T-cell (primary cell): ENCODE results near the gene CTBP2. TPM values are rescaled to one million over a fixed set of nuclear protein-coding genes. Genes with fewer than 3 reads are reported as not detected.

ENCODE experiments used
- ATAC-seq, 4 experiments: fragments of 200-7000 bp in 3 of 4; fragments of 150-1000 bp in 1 of 4; cut with Tn5 transposase; replicated peaks in 1 of 4; 1 replicate in 3 of 4; 2 replicates in 1 of 4; pipeline ENCODE4 v1.10.0; 2021; ENCODE audit warnings: moderate library complexity in 3 of 4, mild to moderate bottlenecking in 2 of 4, moderate number of reproducible peaks in 1 of 4
- CTCF ChIA-PET, 2 donors: fragments of 300-600 bp; sonication (Branson Sonifier 250); formaldehyde crosslinking; loops; one replicate each; lab custom pipeline; 2022; ENCODE audit warnings: antibody characterized with exemption in 2 of 2; lab: Charles Lee
- POLR2A ChIA-PET, 2 donors: fragments of 300-600 bp; sonication (Branson Sonifier 250); formaldehyde crosslinking; loops; one replicate each; lab custom pipeline; 2022; ENCODE audit warnings: antibody characterized with exemption in 2 of 2; lab: Charles Lee
- DNase-seq, 35 experiments: peaks; one replicate each; pipeline versions ENCODE4 v3.0.0 to v3.0.0-alpha.2; 2013 to 2023
- H3K27ac ChIP-seq: one replicate; pipeline ENCODE4 v1.5.1; 2013; ENCODE audit warnings: low read length
- H3K27me3 ChIP-seq, 2 experiments: replicated peaks in 1 of 2; 1 replicate in 1 of 2; 2 replicates in 1 of 2; pipeline versions ENCODE4 v1.6.1 to v1.7.0; 2013; ENCODE audit warnings: low read length in 1 of 2, mixed read lengths in 1 of 2; ENCODE audit not compliant: control insufficient read depth in 2 of 2, insufficient read depth in 2 of 2; ENCODE audit errors: extremely low read depth in 1 of 2
- H3K36me3 ChIP-seq, 2 donors: 1 replicate in 1 of 2; 2 replicates in 1 of 2; pipeline versions ENCODE4 v1.6.1 to v1.7.0; 2013; ENCODE audit warnings: low read length in 1 of 2; ENCODE audit not compliant: control insufficient read depth in 2 of 2, insufficient read depth in 1 of 2; ENCODE audit errors: extremely low read depth in 1 of 2
- H3K4me1 ChIP-seq, 2 experiments: 1 replicate in 1 of 2; 2 replicates in 1 of 2; pipeline versions ENCODE4 v1.6.1 to v1.7.0; 2013; ENCODE audit warnings: low read length in 2 of 2, mixed read lengths in 1 of 2; ENCODE audit not compliant: insufficient read depth in 2 of 2, control insufficient read depth in 1 of 2; ENCODE audit errors: extremely low read depth in 1 of 2
- H3K4me3 ChIP-seq, 2 donors: 1 replicate in 1 of 2; 2 replicates in 1 of 2; pipeline versions ENCODE4 v1.5.1 to v1.7.0; 2013; ENCODE audit warnings: mild to moderate bottlenecking in 2 of 2, low read length in 1 of 2, moderate library complexity in 1 of 2; ENCODE audit not compliant: control insufficient read depth in 1 of 2; ENCODE audit errors: extremely low read depth in 1 of 2
- H3K9me3 ChIP-seq: 2 replicates; pipeline ENCODE4 v1.7.0; 2013
- H3K27ac Mint-ChIP-seq, 2 donors: one replicate each; pipeline ENCODE4 v1.8.0; 2020 to 2021; ENCODE audit warnings: mild to moderate bottlenecking in 2 of 2, mixed read lengths in 2 of 2
- H3K27me3 Mint-ChIP-seq, 2 donors: one replicate each; pipeline ENCODE4 v1.8.0; 2021 to 2022; ENCODE audit warnings: mixed read lengths in 2 of 2
- H3K36me3 Mint-ChIP-seq: one replicate; pipeline ENCODE4 v1.8.0; 2021; ENCODE audit warnings: mixed read lengths
- H3K4me1 Mint-ChIP-seq, 3 donors: one replicate each; pipeline ENCODE4 v1.8.0; 2020 to 2022; ENCODE audit warnings: mixed read lengths in 3 of 3, mild to moderate bottlenecking in 1 of 3
- H3K4me3 Mint-ChIP-seq, 3 donors: one replicate each; pipeline ENCODE4 v1.8.0; 2020 to 2022; ENCODE audit warnings: mild to moderate bottlenecking in 3 of 3, mixed read lengths in 3 of 3, moderate library complexity in 3 of 3
- H3K9me3 Mint-ChIP-seq, 3 donors: one replicate each; pipeline ENCODE4 v1.8.0; 2020 to 2022; ENCODE audit warnings: mixed read lengths in 3 of 3
- WGBS: methylation state at CpG from one replicate; pipeline ENCODE4 v1.1.5; 2013; ENCODE audit warnings: missing lambda C conversion rate; ENCODE audit not compliant: insufficient coverage; 5-methylcytosine and 5-hydroxymethylcytosine counted together
- total RNA-seq, 35 experiments: library from RNA in 6 of 35; stranded (reverse) in 6 of 35; fragments of 120-200 nt in 1 of 35; gene quantifications; one replicate each; pipeline versions ENCODE4 v1.2.1 to v1.2.4 and lab custom pipeline; 2013 to 2026

The CTBP2 gene
- total RNA-seq, 5 donors from 2014 or later (not counting 1 experiment from before 2014, with no cell fraction given) = 1.1 to 5.8 (median 3.1) TPM

- Mint-ChIP-seq H3K27ac (no peak overlapping the region), H3K9me3 (no peaks in the 10 kb centered on the region), H3K36me3 (no peaks in the 10 kb centered on the region), H3K4me3 (no peak overlapping the region), H3K4me1 (peaks cover 0 to 7% (median 3%) of the 10 kb centered on the region in 3 donors), H3K27me3 (peaks cover 0 to 7% of the 10 kb centered on the region in 2 donors)
- 87% methylated on average over 17 of the region's 27 CpGs for WGBS
- Histone ChIP-seq H3K4me3 (no peak overlapping the region), H3K27ac (no peak overlapping the region), H3K9me3 (no peaks in the 10 kb centered on the region), H3K36me3 (no peaks in the 10 kb centered on the region), H3K4me1 (peaks cover 0 to 16% of the 10 kb centered on the region in 2 experiments), H3K27me3 (peaks cover 0 to 43% of the 10 kb centered on the region in 2 experiments)
- ATAC-seq = no peak
- DNase-seq = no peak
- ChIA-PET POLR2A (no interaction called here), CTCF (interaction anchor here in 1 of 2 donors (0.6 kb wide), 1 partner anchor 513 kb away, joined by 4 read pairs; no protein-coding TSS in a partner anchor)
Measured at GRCh38 chr10:125011926-125012705, 148.2 kb downstream of the CTBP2 start.

GRCh38 chr10:125011171-125011925, 149.0 kb downstream of the CTBP2 start:
- H3K27me3 Mint-ChIP-seq = peaks cover 0 to 7% of the 10 kb centered on the region in 2 donors
- Histone ChIP-seq H3K36me3 (no peaks in the 10 kb centered on the region), H3K27ac (no peak overlapping the region), H3K4me3 (no peak overlapping the region), H3K4me1 (peaks cover 0 to 16% of the 10 kb centered on the region in 2 experiments), H3K27me3 (peaks cover 0 to 44% of the 10 kb centered on the region in 2 experiments), H3K9me3 (no peaks in the 10 kb centered on the region)
- no peaks in the 10 kb centered on the region for H3K9me3 Mint-ChIP-seq
- 84% methylated on average over 14 of the region's 16 CpGs for WGBS
- ChIA-PET POLR2A (no interaction called here), CTCF (interaction anchor here in 1 of 2 donors (0.6 kb wide), 1 partner anchor 514 kb away, joined by 4 read pairs; no protein-coding TSS in a partner anchor)
- peaks cover 0 to 5% (median 3%) of the 10 kb centered on the region in 3 donors for H3K4me1 Mint-ChIP-seq
- DNase-seq (no peak), ATAC-seq (no peak)
- no peaks in the 10 kb centered on the region for H3K36me3 Mint-ChIP-seq
- no peak overlapping the region for H3K4me3 Mint-ChIP-seq
- H3K27ac Mint-ChIP-seq = no peak overlapping the region

- H3K27me3 Mint-ChIP-seq = peaks cover 0 to 4% of the 10 kb centered on the region in 2 donors
- no peak for ATAC-seq
- no peaks in the 10 kb centered on the region for H3K9me3 ChIP-seq
- H3K36me3 Mint-ChIP-seq = no peaks in the 10 kb centered on the region
- H3K4me3 ChIP-seq = no peak overlapping the region
- no peak overlapping the region for H3K27ac ChIP-seq
- CTCF ChIA-PET = interaction anchor here in 1 of 2 donors (0.6 kb wide), 1 partner anchor 24 kb away, joined by 4 read pairs; no protein-coding TSS in a partner anchor
- DNase-seq = no peak
- H3K4me1 ChIP-seq = peaks cover 0 to 11% of the 10 kb centered on the region in 2 experiments
- H3K4me1 Mint-ChIP-seq = peaks cover 0 to 3% (median under 1%) of the 10 kb centered on the region in 3 donors
- H3K9me3 Mint-ChIP-seq = no peaks in the 10 kb centered on the region
- peaks cover 0 to 37% of the 10 kb centered on the region in 2 experiments for H3K27me3 ChIP-seq
- POLR2A ChIA-PET = no interaction called here
- H3K27ac Mint-ChIP-seq = no peak overlapping the region
- 77% methylated on average over 3 of the region's 5 CpGs for whole genome bisulfite sequencing
- H3K4me3 Mint-ChIP-seq = no peak overlapping the region
- no peaks in the 10 kb centered on the region for H3K36me3 ChIP-seq
Measured at GRCh38 chr10:125010362-125010761, 150.0 kb downstream of the CTBP2 start.

GRCh38 chr10:125009661-125010161, 150.7 kb downstream of the CTBP2 start:
- Histone ChIP-seq H3K27ac (no peak overlapping the region), H3K36me3 (no peaks in the 10 kb centered on the region), H3K4me3 (no peak overlapping the region), H3K9me3 (no peaks in the 10 kb centered on the region), H3K4me1 (peaks cover 0 to 4% of the 10 kb centered on the region in 2 experiments), H3K27me3 (peaks cover 0 to 37% of the 10 kb centered on the region in 2 experiments)
- H3K27me3 Mint-ChIP-seq = peaks cover 0 to 4% of the 10 kb centered on the region in 2 donors
- H3K9me3 Mint-ChIP-seq = no peaks in the 10 kb centered on the region
- ChIA-PET POLR2A (no interaction called here), CTCF (interaction anchor here in 1 of 2 donors (0.6 kb wide), 1 partner anchor 24 kb away, joined by 4 read pairs; no protein-coding TSS in a partner anchor)
- ATAC-seq (no peak), DNase-seq (no peak)
- H3K4me3 Mint-ChIP-seq = no peak overlapping the region
- 86% methylated on average over 13 of the region's 15 CpGs for WGBS
- no peaks in the 10 kb centered on the region for H3K4me1 Mint-ChIP-seq
- H3K27ac Mint-ChIP-seq = no peak overlapping the region
- no peaks in the 10 kb centered on the region for H3K36me3 Mint-ChIP-seq

GRCh38 chr10:125008689-125009638, 151.4 kb downstream of the CTBP2 start:
- H3K4me3 ChIP-seq = no peak overlapping the region
- ATAC-seq (no peak), DNase-seq (no peak)
- ChIA-PET CTCF (no interaction called here), POLR2A (no interaction called here)
- H3K9me3 ChIP-seq = no peaks in the 10 kb centered on the region
- H3K4me1 ChIP-seq = no peaks in the 10 kb centered on the region
- Mint-ChIP-seq H3K36me3 (no peaks in the 10 kb centered on the region), H3K27ac (no peak overlapping the region), H3K9me3 (no peaks in the 10 kb centered on the region), H3K4me1 (no peaks in the 10 kb centered on the region), H3K4me3 (no peak overlapping the region), H3K27me3 (peaks cover 0 to 3% of the 10 kb centered on the region in 2 donors)
- peaks cover 0 to 31% of the 10 kb centered on the region in 2 experiments for H3K27me3 ChIP-seq
- no peaks in the 10 kb centered on the region for H3K36me3 ChIP-seq
- H3K27ac ChIP-seq = no peak overlapping the region
- WGBS = 90% methylated on average over 7 of the region's 22 CpGs
